HG03045 (cell line): ENCODE measurements around the gene SPTSSA.
A peak's percentile ranks its signal among the peaks of the same experiment; 100 is the strongest.

Experiments used
- ATAC-seq: cut with Tn5 transposase; IDR thresholded peaks from one replicate; pipeline ENCODE4 v1.9.1; 2021; ENCODE audit warnings: mild to moderate bottlenecking, moderate library complexity; ENCODE audit not compliant: unreplicated experiment

SPTSSA gene

DNA sequence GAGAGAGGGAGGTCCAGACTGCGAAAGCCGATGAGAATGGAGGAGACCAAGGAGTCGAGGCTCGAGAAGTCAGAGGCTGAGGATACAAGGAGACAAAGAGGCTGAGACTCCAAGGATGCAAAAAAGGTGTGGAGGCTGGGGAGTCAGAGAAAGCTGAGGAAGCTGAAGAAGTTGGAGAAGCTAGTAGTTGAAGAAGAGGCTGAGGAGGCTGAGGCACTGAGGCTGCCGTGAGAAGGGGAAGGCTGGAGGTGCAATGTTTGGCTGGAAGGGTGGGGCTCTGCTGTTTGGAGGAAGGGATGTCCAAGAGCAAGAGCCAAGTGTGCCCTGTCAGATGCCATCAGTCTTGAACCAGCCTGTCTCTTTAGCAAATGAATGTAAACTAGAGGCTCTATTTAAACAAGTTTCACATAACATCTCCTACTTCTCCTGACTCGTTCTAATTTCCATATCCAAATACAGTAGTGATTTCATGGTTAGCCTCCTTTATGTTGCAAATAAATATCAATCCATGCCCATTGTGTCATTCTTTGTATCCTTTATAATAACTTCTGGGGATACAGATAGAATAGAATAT lies 10.8 kb upstream of the SPTSSA start:
- no peak for ATAC-seq

DNA sequence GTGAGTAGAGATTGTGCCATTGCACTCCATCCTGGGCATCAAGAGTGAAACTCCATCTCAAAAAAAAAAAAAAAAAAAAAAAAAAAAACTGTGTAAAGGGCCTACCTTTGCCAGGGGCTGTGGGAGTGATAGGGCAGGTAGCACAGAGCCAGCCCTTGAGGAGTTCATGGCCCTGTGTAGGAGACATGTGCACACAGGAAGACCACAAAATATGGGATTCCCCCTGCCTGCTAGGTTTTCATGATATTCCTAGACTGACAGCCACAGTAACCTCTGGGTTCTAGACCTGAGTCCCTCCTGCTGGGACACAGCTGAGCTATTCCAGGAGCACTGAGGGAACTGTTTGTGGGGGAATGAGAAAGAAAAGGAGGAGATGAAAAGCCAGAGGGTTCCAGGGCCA lies 8.3 kb upstream of the SPTSSA start:
- no peak for ATAC-seq

- no peak for ATAC-seq
These were observed 4.7 kb upstream of the SPTSSA start for GRCh38 chr14:34466691-34467090.

GRCh38 chr14:34465069-34465859 lies 3.2 kb upstream of the SPTSSA start:
- ATAC-seq: no peak

DNA sequence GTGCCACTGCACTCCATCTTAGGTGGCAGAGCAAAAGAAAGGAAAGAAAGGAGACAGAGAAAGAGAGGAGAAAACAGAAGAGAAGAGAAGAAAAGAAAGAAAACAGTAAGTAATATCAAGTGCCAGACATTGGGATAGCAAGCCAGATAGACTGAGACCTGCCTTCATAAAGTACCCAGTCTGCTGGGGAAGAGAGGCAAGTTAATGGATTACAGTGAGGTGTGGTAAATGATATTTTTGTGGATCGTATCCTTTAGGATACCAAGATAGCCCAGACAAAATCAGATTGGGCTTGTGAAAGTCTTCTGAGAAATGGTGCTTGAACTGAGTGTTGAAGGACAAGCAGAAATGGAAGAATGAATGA lies 1.5 kb upstream of the SPTSSA start:
- no peak for ATAC-seq

DNA sequence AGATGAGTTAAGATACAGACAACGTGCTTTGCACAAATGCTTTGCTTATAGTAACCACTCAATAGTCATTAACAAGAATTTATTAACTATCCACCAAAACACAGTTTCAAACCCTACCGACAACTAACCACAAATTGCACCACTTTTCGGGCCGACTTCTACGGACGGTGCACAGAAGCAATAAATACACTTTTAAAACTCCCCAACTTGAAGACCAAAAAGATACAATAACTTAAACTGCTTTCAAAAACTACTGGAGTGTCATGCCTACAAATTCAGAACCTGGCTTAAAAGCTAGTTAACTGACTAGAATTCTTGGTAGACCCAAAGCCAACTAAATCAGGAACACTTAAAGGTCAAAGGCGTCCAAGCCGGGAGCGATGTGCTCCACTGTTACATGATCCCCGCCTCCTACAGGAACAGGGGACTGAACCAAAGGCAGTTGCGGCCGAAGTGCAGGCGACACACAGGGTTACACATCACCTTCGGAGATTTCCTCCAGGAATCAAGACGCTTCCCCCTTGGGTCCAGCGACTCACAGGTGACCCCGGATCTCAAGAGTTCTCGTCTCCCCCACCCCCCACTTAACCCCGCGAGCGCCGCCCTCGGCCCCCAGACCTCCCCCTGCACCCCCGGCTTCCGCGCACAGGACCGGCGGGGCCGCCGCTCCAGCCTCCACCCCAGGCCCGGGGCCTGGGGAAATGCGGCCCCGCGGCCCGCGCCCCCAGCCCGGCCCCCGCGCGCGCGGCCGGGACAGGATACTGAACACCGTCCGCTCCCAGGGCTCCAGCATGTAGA lies 507 bp downstream of the SPTSSA start:
- ATAC-seq: peak; percentile 41

DNA sequence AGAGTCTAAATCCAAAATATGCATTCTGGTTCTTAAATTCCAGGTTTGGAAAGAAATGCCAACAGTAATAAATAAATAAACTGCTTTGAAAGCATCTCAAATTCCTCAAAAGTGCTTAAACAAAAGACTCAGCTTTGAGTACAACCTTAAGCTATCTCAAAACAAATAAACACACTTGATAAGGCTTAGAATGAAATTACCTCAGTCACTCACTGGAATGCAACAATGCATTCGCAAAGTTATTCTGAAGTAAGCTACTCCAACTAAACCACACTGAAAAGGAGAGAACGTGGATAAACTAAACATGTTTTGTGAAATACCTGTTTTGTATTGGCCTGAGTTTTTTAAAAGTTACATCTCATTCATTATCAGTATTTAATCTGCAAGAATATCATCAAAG lies 1.2 kb downstream of the SPTSSA start:
- ATAC-seq: no peak

DNA sequence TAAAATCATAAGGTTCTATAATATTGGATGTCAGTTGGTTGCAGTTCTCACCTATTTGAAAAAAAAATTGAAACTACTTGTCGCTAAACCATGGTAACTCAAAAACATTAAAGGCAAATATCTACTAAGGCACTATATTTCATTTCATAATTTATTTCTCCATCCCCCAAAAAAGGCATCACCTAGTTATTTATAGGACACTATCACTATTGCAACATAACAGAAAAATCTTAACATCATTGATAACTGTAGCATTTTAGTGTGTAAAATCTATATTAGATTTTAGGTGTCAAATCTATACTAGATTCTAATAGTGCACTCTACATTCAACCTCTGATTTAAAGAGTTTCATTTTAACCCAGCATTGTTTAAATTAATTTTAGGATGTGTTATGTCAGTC lies 1.7 kb downstream of the SPTSSA start:
- ATAC-seq: no peak

DNA sequence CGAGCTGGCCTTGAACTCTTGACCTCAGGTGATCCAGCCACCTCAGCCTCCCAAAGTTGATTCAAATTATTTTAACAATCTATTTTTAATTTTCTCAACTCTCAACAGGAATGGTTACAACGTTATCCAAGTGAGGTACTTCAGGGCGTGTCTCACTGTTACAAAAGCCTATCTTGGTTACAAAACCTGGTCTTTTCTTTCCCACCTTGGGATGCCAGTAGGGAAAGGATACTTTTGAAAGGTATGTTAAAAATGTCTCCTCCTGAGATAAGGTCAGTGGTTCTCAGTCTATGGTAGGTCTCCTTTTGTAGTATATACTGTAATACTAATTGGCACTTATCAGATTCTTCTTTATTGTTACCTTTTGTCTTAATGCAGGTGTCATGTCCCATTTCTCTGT lies 4.9 kb downstream of the SPTSSA start:
- no peak for ATAC-seq

GRCh38 chr14:34453226-34453625 lies 8.8 kb downstream of the SPTSSA start:
- ATAC-seq: no peak

GRCh38 chr14:34452258-34452822 lies 9.7 kb downstream of the SPTSSA start:
- no peak for ATAC-seq

DNA sequence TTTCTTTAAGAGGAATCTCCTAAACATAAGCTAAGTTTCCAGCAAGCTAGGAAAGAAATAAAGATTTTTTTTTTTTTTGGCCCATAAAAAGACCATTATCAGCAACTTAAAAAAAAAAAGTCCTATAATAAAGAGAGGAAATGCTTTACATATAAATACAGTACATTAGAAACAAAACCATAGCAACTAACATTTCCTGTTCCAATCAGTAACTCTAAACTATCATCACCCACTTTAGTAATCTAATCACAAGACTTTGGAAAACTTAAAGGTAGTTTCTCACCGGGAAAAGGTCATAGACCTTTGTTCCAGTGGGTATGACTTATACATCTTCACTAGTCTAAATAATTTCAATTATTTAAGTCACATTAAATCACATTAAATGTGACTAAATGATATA lies 11.1 kb downstream of the SPTSSA start:
- no peak for ATAC-seq

DNA sequence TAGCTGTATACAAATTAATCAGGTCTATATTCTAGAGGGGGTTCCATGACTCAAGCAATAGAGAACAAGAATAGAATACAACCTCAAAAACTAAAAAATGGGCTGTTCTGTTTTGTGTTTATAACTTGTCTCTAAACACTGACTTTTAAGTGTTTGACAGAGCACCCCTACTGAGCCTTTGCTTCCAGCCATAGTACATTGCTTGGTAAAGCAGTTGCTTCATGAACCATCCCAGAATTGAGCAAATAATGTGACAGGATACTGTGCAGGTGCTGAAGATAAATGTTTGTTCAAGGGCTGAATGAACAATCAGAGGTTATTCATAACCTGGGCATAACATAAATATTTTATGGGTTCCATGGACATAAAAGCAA lies 11.5 kb downstream of the SPTSSA start:
- no peak for ATAC-seq

- ATAC-seq: no peak
These were observed 12.1 kb downstream of the SPTSSA start for GRCh38 chr14:34449819-34450541.

GRCh38 chr14:34439090-34439489 lies 22.9 kb downstream of the SPTSSA start:
- no peak for ATAC-seq

DNA sequence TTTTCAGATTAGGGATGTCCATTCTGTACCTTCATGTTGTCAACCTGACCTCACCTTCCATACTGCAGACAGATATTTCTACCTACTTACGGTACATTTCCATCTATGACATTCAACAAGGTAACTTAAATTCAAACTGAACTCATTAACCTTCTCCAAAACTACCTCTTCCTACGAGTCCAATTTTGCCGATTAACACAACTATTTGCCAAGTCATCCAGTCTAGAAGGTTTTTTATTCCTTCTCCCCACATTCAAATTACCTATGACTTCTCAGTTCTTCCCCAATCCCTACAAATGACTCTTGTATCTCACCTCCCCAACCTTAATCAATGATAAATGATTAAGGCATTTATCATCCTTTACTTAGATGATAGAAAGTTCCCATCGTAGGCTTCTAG lies 23.6 kb downstream of the SPTSSA start:
- ATAC-seq: no peak

- ATAC-seq: no peak
These were observed 24.3 kb downstream of the SPTSSA start for GRCh38 chr14:34437729-34438080.

GRCh38 chr14:34436960-34437728 lies 24.9 kb downstream of the SPTSSA start:
- ATAC-seq: no peak

GRCh38 chr14:34436118-34436905 lies 25.7 kb downstream of the SPTSSA start:
- ATAC-seq: no peak

DNA sequence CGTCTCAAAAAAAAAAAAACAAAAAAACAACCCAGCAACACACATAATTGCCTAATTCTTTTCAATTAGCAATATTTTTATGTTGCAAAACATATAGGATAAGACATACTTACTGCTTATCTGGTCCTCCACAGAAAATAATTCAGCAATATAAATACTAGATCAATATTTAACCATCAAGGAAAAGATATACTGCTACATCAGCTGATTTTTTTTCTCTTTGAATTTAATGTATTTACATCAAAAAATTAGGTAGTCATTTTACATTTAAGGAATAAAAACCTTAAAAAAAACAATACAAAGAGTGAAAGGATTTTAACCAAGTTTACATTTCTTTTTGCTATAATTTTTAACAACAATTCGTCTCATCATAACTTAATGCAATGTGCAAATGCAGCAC lies 28.1 kb downstream of the SPTSSA start:
- ATAC-seq: no peak
